ENCODE data around the gene RAB31. TPM values are rescaled to one million over a fixed set of nuclear protein-coding genes. Genes with fewer than 3 reads are reported as not detected.
A peak's percentile ranks its signal among the peaks of the same experiment; 100 is the strongest.

Gene RAB31
- total RNA-seq, 1 donor from 2014 or later, result 44.2 TPM

- Histone ChIP-seq H3K27me3 (ENCODE audit: control insufficient read depth, insufficient read depth, low read length) (no peaks in the 10 kb centered on the region), H3K36me3 (ENCODE audit: control insufficient read depth, insufficient read depth, low read length) (no peaks in the 10 kb centered on the region), H3K4me3 (ENCODE audit: low read depth, low read length) (no peak overlapping the region)
- DNase-seq (ENCODE audit: low read depth), result no peak
- no peak for TF ChIP-seq CTCF (IDR thresholded peaks at IDR 0.05; ENCODE audit: insufficient read depth, low read length, poor library complexity, severe bottlenecking)
These were observed 80.8 kb downstream of the RAB31 start for GRCh38 chr18:9788860-9789259.

GRCh38 chr18:9790261-9790660 lies 82.2 kb downstream of the RAB31 start:
- no peak for DNase-seq (ENCODE audit: low read depth)
- H3K36me3 ChIP-seq (ENCODE audit: control insufficient read depth, insufficient read depth, low read length), result no peaks in the 10 kb centered on the region
- no peak overlapping the region for H3K4me3 ChIP-seq (ENCODE audit: low read depth, low read length)
- H3K27me3 ChIP-seq (ENCODE audit: control insufficient read depth, insufficient read depth, low read length), result no peaks in the 10 kb centered on the region
- TF ChIP-seq CTCF (IDR thresholded peaks at IDR 0.05; ENCODE audit: insufficient read depth, low read length, poor library complexity, severe bottlenecking), result no peak

- Histone ChIP-seq H3K36me3 (ENCODE audit: control insufficient read depth, insufficient read depth, low read length) (no peaks in the 10 kb centered on the region), H3K27me3 (ENCODE audit: control insufficient read depth, insufficient read depth, low read length) (no peaks in the 10 kb centered on the region), H3K4me3 (ENCODE audit: low read depth, low read length) (no peak overlapping the region)
- DNase-seq (ENCODE audit: low read depth), result no peak
- no peak for TF ChIP-seq CTCF (IDR thresholded peaks at IDR 0.05; ENCODE audit: insufficient read depth, low read length, poor library complexity, severe bottlenecking)
These were observed 83.9 kb downstream of the RAB31 start for GRCh38 chr18:9791991-9792390.

- peak; percentile 34 for TF ChIP-seq CTCF (IDR thresholded peaks at IDR 0.05; ENCODE audit: insufficient read depth, low read length, poor library complexity, severe bottlenecking)
- Histone ChIP-seq H3K27me3 (ENCODE audit: control insufficient read depth, insufficient read depth, low read length) (no peaks in the 10 kb centered on the region), H3K36me3 (ENCODE audit: control insufficient read depth, insufficient read depth, low read length) (no peaks in the 10 kb centered on the region), H3K4me3 (ENCODE audit: low read depth, low read length) (no peak overlapping the region)
- no peak for DNase-seq (ENCODE audit: low read depth)
These were observed 84.6 kb downstream of the RAB31 start for GRCh38 chr18:9792565-9793245.

- Histone ChIP-seq H3K4me3 (ENCODE audit: low read depth, low read length) (no peak overlapping the region), H3K27me3 (ENCODE audit: control insufficient read depth, insufficient read depth, low read length) (no peaks in the 10 kb centered on the region), H3K36me3 (ENCODE audit: control insufficient read depth, insufficient read depth, low read length) (no peaks in the 10 kb centered on the region)
- DNase-seq (ENCODE audit: low read depth), result no peak
- TF ChIP-seq CTCF (IDR thresholded peaks at IDR 0.05; ENCODE audit: insufficient read depth, low read length, poor library complexity, severe bottlenecking), result no peak
These were observed 87.9 kb downstream of the RAB31 start for GRCh38 chr18:9796011-9796410.

GRCh38 chr18:9796935-9797549 lies 88.9 kb downstream of the RAB31 start:
- no peak for TF ChIP-seq CTCF (IDR thresholded peaks at IDR 0.05; ENCODE audit: insufficient read depth, low read length, poor library complexity, severe bottlenecking)
- H3K27me3 ChIP-seq (ENCODE audit: control insufficient read depth, insufficient read depth, low read length), result no peaks in the 10 kb centered on the region
- H3K4me3 ChIP-seq (ENCODE audit: low read depth, low read length), result no peak overlapping the region
- no peaks in the 10 kb centered on the region for H3K36me3 ChIP-seq (ENCODE audit: control insufficient read depth, insufficient read depth, low read length)
- DNase-seq (ENCODE audit: low read depth), result peak; percentile 61
